OCI-LY1 (cell line): Measurements from ENCODE around the gene STEEP1.

ENCODE experiments used
- H2AFZ ChIP-seq: fragments of 200-600 bp; sonication (generic), shearing (Covaris generic); 2 replicates; pipeline ENCODE4 v1.6.0; 2014; ENCODE audit warnings: antibody characterized with exemption, mild to moderate bottlenecking, low read length
- H3F3A ChIP-seq: fragments of 200-600 bp; sonication (generic), shearing (Covaris generic); 2 replicates; pipeline ENCODE4 v1.6.0; 2014; ENCODE audit warnings: mild to moderate bottlenecking, antibody characterized with exemption, low read length, moderate library complexity; ENCODE audit not compliant: insufficient read depth
- H3K27ac ChIP-seq: fragments of 200-600 bp; sonication (generic); 2 replicates; pipeline ENCODE4 v1.5.1; 2014; ENCODE audit warnings: low read length, mixed run types, mild to moderate bottlenecking, low read depth; ENCODE audit not compliant: poor library complexity, severe bottlenecking
- H3K27me3 ChIP-seq: fragments of 200-600 bp; sonication (generic); 2 replicates; pipeline ENCODE4 v1.6.0; 2014; ENCODE audit warnings: antibody characterized with exemption, mild to moderate bottlenecking, low read length, moderate library complexity; ENCODE audit not compliant: insufficient read depth
- H3K36me3 ChIP-seq: fragments of 200-600 bp; sonication (generic); 2 replicates; pipeline ENCODE4 v1.6.1; 2014; ENCODE audit warnings: mild to moderate bottlenecking, antibody characterized with exemption, low read length, moderate library complexity, mixed read lengths; ENCODE audit not compliant: insufficient read depth
- H3K4me1 ChIP-seq: fragments of 200-600 bp; sonication (generic); 2 replicates; pipeline ENCODE4 v1.5.1; 2014; ENCODE audit warnings: mild to moderate bottlenecking, low read length, moderate library complexity; ENCODE audit not compliant: insufficient read depth, severe bottlenecking
- H3K4me2 ChIP-seq: fragments of 200-600 bp; sonication (generic), shearing (Covaris generic); 2 replicates; pipeline ENCODE4 v1.6.1; 2014; ENCODE audit warnings: low read length
- H3K4me3 ChIP-seq: fragments of 200-600 bp; sonication (generic); 2 replicates; pipeline ENCODE4 v1.5.1; 2014; ENCODE audit warnings: low read length, low read depth, mild to moderate bottlenecking, mixed read lengths; ENCODE audit not compliant: poor library complexity, severe bottlenecking
- H3K79me2 ChIP-seq: fragments of 200-600 bp; shearing (Covaris generic); 2 replicates; pipeline ENCODE4 v1.6.1; 2016; ENCODE audit warnings: mixed run types, low read length, mixed read lengths; ENCODE audit not compliant: insufficient read depth
- H3K9ac ChIP-seq: fragments of 200-600 bp; sonication (generic), shearing (Covaris generic); 2 replicates; pipeline ENCODE4 v1.6.1; 2014; ENCODE audit warnings: mild to moderate bottlenecking, low read length, mixed read lengths
- H3K9me2 ChIP-seq: fragments of 200-600 bp; sonication (generic), shearing (Covaris generic); 2 replicates; pipeline ENCODE4 v1.6.1; 2014; ENCODE audit warnings: low read depth, mild to moderate bottlenecking, low read length, mixed read lengths
- H3K9me3 ChIP-seq: fragments of 200-600 bp; shearing (Covaris generic); 2 replicates; pipeline ENCODE4 v1.6.1; 2014; ENCODE audit warnings: low read length, mixed read lengths
- H4K20me1 ChIP-seq: fragments of 200-600 bp; sonication (generic), shearing (Covaris generic); 2 replicates; pipeline ENCODE4 v1.6.0; 2016; ENCODE audit warnings: mild to moderate bottlenecking, low read length; ENCODE audit not compliant: insufficient read depth
- CTCF ChIP-seq: fragments of 200-600 bp; sonication (generic), shearing (Covaris generic); IDR thresholded peaks from 2 replicates; pipeline ENCODE4 v1.5.1; 2017; ENCODE audit warnings: mild to moderate bottlenecking, antibody characterized with exemption, low read length, moderate library complexity, mixed read lengths
- EZH2 ChIP-seq: fragments of 200-600 bp; sonication (generic), shearing (Covaris generic); IDR thresholded peaks from 2 replicates; pipeline ENCODE4 v1.8.0; 2017; ENCODE audit warnings: borderline replicate concordance, mixed run types, mild to moderate bottlenecking, antibody characterized with exemption, low read length, moderate library complexity, mixed read lengths

Gene STEEP1

GRCh38 chrX:119492463-119492862, 72.7 kb downstream of the STEEP1 start:
- Histone ChIP-seq H3K36me3 (no peaks in the 10 kb centered on the region), H2AFZ (no peak overlapping the region), H4K20me1 (no peaks in the 10 kb centered on the region), H3K79me2 (no peaks in the 10 kb centered on the region), H3K4me2 (no peak overlapping the region), H3K27ac (no peak overlapping the region), H3K9ac (no peak overlapping the region), H3K9me3 (no peaks in the 10 kb centered on the region), H3F3A (no peaks in the 10 kb centered on the region), H3K9me2 (no peaks in the 10 kb centered on the region), H3K27me3 (no peaks in the 10 kb centered on the region), H3K4me1 (peaks cover 19% of the 10 kb centered on the region), H3K4me3 (no peak overlapping the region)
- no peak for TF ChIP-seq EZH2
- TF ChIP-seq CTCF, result no peak

- no peaks in the 10 kb centered on the region for H3K9me2 ChIP-seq
- H3F3A ChIP-seq, result no peaks in the 10 kb centered on the region
- H3K4me3 ChIP-seq, result no peak overlapping the region
- H3K36me3 ChIP-seq, result no peaks in the 10 kb centered on the region
- H3K4me2 ChIP-seq, result no peak overlapping the region
- no peaks in the 10 kb centered on the region for H3K79me2 ChIP-seq
- no peak overlapping the region for H2AFZ ChIP-seq
- TF ChIP-seq EZH2, result no peak
- no peak for TF ChIP-seq CTCF
- no peaks in the 10 kb centered on the region for H3K27me3 ChIP-seq
- no peaks in the 10 kb centered on the region for H3K4me1 ChIP-seq
- no peaks in the 10 kb centered on the region for H4K20me1 ChIP-seq
- H3K9me3 ChIP-seq, result no peaks in the 10 kb centered on the region
- no peak overlapping the region for H3K27ac ChIP-seq
- H3K9ac ChIP-seq, result no peak overlapping the region
Observed at GRCh38 chrX:119489212-119490074, 75.8 kb downstream of the STEEP1 start.

- Histone ChIP-seq H3K27ac (no peak overlapping the region), H3K4me2 (no peak overlapping the region), H3K9me3 (no peaks in the 10 kb centered on the region), H3K79me2 (no peaks in the 10 kb centered on the region), H4K20me1 (no peaks in the 10 kb centered on the region), H3K27me3 (no peaks in the 10 kb centered on the region), H3K9me2 (no peaks in the 10 kb centered on the region), H3K9ac (no peak overlapping the region), H2AFZ (no peak overlapping the region), H3K4me3 (no peak overlapping the region), H3F3A (no peaks in the 10 kb centered on the region), H3K36me3 (no peaks in the 10 kb centered on the region), H3K4me1 (no peaks in the 10 kb centered on the region)
- no peak for TF ChIP-seq EZH2
- TF ChIP-seq CTCF, result peak; percentile 55
Observed at GRCh38 chrX:119488749-119489148, 76.5 kb downstream of the STEEP1 start.
